HepG2 (cell line): Measurements from ENCODE around the gene DAZAP1. TPM values are rescaled to one million over a fixed set of nuclear protein-coding genes. Genes with fewer than 3 reads are reported as not detected.

Experiments
- AGO2 ChIP-seq: fragments of 200-400 bp; formaldehyde crosslinking; optimal IDR thresholded peaks from 2 replicates; pipeline ENCODE3; 2017; ENCODE audit warnings: mild to moderate bottlenecking, low read depth, low read length, moderate library complexity
- DNMT1 ChIP-seq: sonication (generic); formaldehyde crosslinking; IDR thresholded peaks from 2 replicates; pipeline ENCODE4 v1.5.1; 2020; ENCODE audit warnings: mild to moderate bottlenecking, missing genetic modification reagents
- ISX ChIP-seq: sonication (generic); formaldehyde crosslinking; conservative IDR thresholded peaks from 2 replicates; pipeline ENCODE4 v1.5.0; 2020; ENCODE audit warnings: missing genetic modification reagents
- RBFOX2 ChIP-seq: fragments of 200-400 bp; formaldehyde crosslinking; IDR thresholded peaks from 2 replicates; pipeline ENCODE4 v1.6.1; 2017; ENCODE audit warnings: low read depth, mild to moderate bottlenecking, low read length
- ZNF230 ChIP-seq: sonication (generic); formaldehyde crosslinking; IDR thresholded peaks from 2 replicates; pipeline ENCODE4 v1.4.0; 2020; ENCODE audit warnings: mild to moderate bottlenecking, missing genetic modification reagents
- ZNF251 ChIP-seq: sonication (generic); formaldehyde crosslinking; IDR thresholded peaks from 2 replicates; pipeline ENCODE4 v1.9.0; 2021; ENCODE audit warnings: mild to moderate bottlenecking, missing genetic modification reagents
- ZSCAN25 ChIP-seq: sonication (generic); formaldehyde crosslinking; IDR thresholded peaks from 2 replicates; pipeline ENCODE4 v1.8.0; 2022; ENCODE audit warnings: mild to moderate bottlenecking, missing genetic modification reagents
- polyA plus RNA-seq, 8 experiments: library from polyadenylated mRNA; depleted of rRNA in 3 of 8; stranded (reverse) in 7 of 8; unstranded in 1 of 8; fragments of >200 nt; fragmentation: Illumina TruSeq in 4 of 8; extraction: Trizol in 4 of 8; gene quantifications; 2 replicates each; pipeline versions ENCODE4 v1.2.1 to v1.2.3, GENCODE V29; 2011 to 2016; ENCODE audit warnings: low read depth in 4 of 8, missing spikeins in 1 of 8, mixed read lengths in 1 of 8; ENCODE audit not compliant: insufficient read depth in 1 of 8
- total RNA-seq, 5 experiments: library from RNA; depleted of rRNA; stranded (reverse); fragments of >200 nt; fragmentation: Illumina TruSeq; extraction: Trizol; gene quantifications; 2 replicates each; pipeline ENCODE4 v1.2.3, GENCODE V29; 2016; ENCODE audit warnings: low read depth in 1 of 5
- TF ChIP-seq, protein P1 (sequence below): sonication (generic); formaldehyde crosslinking; IDR thresholded peaks from 2 replicates; pipeline ENCODE4 v1.4.0; 2020; ENCODE audit warnings: mild to moderate bottlenecking, missing genetic modification reagents
- TF ChIP-seq, protein P2 (sequence below): sonication (generic); formaldehyde crosslinking; IDR thresholded peaks from 2 replicates; pipeline ENCODE4 v1.9.0; 2021; ENCODE audit warnings: missing genetic modification reagents, mild to moderate bottlenecking, borderline replicate concordance
- TF ChIP-seq, protein P3 (sequence below), 2 experiments: fragments of 450-650 bp in 1 of 2; sonication (generic) in 1 of 2; formaldehyde crosslinking in 1 of 2; IDR thresholded peaks; 2 replicates each; pipeline versions ENCODE4 v1.6.1 to v1.8.0; 2016 to 2022; ENCODE audit warnings: antibody characterized with exemption in 1 of 2, mild to moderate bottlenecking in 1 of 2, missing genetic modification reagents in 1 of 2
- TF ChIP-seq, protein P4 (sequence below): sonication (generic); formaldehyde crosslinking; IDR thresholded peaks from 2 replicates; pipeline ENCODE4 v1.9.0; 2022; ENCODE audit warnings: missing genetic modification reagents, mild to moderate bottlenecking, borderline replicate concordance
- TF ChIP-seq, protein P5 (sequence below), 2 experiments: sonication (generic) in 1 of 2; formaldehyde crosslinking in 1 of 2; IDR thresholded peaks; 2 replicates each; pipeline versions ENCODE4 v1.4.0 to v1.6.1; 2018 to 2020; ENCODE audit warnings: missing genetic modification reagents in 2 of 2, borderline replicate concordance in 1 of 2, low read depth in 1 of 2, mild to moderate bottlenecking in 1 of 2, missing biosample characterization in 1 of 2

The DAZAP1 gene
- total and polyA plus RNA-seq, 2 of the 13 experiments (the other 11 are each of a cell fraction or from before 2014, with no cell fraction given) = 63.3 to 79.2 TPM

DNA sequence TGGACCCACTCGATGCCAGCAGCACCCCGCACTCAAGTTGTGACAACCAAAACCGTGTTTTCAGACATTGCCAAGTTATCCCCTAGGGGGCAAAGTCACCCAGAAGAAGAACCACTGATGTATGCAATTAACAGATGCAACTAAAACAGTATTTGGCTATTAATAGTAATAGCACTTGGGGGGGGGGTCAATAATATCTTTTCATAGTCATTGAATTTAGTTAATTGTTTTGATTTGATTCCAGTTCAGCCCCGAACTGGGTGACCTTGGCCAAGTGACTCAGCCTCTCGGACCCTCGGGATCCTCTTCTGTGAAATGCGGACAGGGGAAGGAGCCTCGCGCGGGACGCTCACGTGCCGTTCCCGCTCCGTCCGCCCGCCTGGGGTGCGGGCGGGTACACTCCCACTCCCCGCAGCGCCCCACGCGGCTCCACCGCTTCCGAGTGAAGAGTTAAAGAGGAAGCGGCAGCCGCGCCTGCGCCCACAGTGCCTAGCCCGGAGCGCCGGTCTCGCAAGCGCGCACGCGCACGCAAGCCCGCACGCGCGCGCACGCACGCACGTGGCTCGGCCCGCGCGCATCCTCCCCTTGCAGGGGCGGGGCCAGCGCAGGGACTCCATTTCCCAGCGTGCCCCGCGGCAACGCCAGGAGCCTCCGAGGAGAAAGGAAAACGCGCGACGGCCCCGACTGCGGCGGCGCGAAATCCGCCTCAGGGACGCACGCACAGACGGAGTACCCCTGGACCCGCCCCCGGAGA lies 435 bp upstream of the DAZAP1 start (continued):
- TF ChIP-seq, protein P1, sequence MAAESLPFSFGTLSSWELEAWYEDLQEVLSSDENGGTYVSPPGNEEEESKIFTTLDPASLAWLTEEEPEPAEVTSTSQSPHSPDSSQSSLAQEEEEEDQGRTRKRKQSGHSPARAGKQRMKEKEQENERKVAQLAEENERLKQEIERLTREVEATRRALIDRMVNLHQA (CRISPR knock-in tag) = no peak
- TF ChIP-seq DNMT1 (CRISPR knock-in tag) (no peak), ZSCAN25 (0 out of 2 replicates have a peak, but pooled peaks have one; percentile 13), RBFOX2 (peak; percentile 86), ZNF230 (CRISPR knock-in tag) (no peak), AGO2 (no peak), ISX (no peak), ZNF251 (CRISPR knock-in tag) (no peak)
- TF ChIP-seq, protein P2, sequence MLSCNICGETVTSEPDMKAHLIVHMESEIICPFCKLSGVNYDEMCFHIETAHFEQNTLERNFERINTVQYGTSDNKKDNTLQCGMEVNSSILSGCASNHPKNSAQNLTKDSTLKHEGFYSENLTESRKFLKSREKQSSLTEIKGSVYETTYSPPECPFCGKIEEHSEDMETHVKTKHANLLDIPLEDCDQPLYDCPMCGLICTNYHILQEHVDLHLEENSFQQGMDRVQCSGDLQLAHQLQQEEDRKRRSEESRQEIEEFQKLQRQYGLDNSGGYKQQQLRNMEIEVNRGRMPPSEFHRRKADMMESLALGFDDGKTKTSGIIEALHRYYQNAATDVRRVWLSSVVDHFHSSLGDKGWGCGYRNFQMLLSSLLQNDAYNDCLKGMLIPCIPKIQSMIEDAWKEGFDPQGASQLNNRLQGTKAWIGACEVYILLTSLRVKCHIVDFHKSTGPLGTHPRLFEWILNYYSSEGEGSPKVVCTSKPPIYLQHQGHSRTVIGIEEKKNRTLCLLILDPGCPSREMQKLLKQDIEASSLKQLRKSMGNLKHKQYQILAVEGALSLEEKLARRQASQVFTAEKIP (CRISPR knock-in tag) = no peak
- TF ChIP-seq, protein P3, sequence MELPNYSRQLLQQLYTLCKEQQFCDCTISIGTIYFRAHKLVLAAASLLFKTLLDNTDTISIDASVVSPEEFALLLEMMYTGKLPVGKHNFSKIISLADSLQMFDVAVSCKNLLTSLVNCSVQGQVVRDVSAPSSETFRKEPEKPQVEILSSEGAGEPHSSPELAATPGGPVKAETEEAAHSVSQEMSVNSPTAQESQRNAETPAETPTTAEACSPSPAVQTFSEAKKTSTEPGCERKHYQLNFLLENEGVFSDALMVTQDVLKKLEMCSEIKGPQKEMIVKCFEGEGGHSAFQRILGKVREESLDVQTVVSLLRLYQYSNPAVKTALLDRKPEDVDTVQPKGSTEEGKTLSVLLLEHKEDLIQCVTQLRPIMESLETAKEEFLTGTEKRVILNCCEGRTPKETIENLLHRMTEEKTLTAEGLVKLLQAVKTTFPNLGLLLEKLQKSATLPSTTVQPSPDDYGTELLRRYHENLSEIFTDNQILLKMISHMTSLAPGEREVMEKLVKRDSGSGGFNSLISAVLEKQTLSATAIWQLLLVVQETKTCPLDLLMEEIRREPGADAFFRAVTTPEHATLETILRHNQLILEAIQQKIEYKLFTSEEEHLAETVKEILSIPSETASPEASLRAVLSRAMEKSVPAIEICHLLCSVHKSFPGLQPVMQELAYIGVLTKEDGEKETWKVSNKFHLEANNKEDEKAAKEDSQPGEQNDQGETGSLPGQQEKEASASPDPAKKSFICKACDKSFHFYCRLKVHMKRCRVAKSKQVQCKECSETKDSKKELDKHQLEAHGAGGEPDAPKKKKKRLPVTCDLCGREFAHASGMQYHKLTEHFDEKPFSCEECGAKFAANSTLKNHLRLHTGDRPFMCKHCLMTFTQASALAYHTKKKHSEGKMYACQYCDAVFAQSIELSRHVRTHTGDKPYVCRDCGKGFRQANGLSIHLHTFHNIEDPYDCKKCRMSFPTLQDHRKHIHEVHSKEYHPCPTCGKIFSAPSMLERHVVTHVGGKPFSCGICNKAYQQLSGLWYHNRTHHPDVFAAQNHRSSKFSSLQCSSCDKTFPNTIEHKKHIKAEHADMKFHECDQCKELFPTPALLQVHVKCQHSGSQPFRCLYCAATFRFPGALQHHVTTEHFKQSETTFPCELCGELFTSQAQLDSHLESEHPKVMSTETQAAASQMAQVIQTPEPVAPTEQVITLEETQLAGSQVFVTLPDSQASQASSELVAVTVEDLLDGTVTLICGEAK (IDR thresholded peaks at IDR 0.05) = no peak
- TF ChIP-seq, protein P3 (CRISPR knock-in tag; IDR thresholded peaks at IDR 0.05) = peak; percentile 17; the same call in 1 of the 2 replicates
- TF ChIP-seq, protein P4, sequence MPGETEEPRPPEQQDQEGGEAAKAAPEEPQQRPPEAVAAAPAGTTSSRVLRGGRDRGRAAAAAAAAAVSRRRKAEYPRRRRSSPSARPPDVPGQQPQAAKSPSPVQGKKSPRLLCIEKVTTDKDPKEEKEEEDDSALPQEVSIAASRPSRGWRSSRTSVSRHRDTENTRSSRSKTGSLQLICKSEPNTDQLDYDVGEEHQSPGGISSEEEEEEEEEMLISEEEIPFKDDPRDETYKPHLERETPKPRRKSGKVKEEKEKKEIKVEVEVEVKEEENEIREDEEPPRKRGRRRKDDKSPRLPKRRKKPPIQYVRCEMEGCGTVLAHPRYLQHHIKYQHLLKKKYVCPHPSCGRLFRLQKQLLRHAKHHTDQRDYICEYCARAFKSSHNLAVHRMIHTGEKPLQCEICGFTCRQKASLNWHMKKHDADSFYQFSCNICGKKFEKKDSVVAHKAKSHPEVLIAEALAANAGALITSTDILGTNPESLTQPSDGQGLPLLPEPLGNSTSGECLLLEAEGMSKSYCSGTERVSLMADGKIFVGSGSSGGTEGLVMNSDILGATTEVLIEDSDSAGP (CRISPR knock-in tag) = peak; percentile 74
- TF ChIP-seq, protein P5, sequence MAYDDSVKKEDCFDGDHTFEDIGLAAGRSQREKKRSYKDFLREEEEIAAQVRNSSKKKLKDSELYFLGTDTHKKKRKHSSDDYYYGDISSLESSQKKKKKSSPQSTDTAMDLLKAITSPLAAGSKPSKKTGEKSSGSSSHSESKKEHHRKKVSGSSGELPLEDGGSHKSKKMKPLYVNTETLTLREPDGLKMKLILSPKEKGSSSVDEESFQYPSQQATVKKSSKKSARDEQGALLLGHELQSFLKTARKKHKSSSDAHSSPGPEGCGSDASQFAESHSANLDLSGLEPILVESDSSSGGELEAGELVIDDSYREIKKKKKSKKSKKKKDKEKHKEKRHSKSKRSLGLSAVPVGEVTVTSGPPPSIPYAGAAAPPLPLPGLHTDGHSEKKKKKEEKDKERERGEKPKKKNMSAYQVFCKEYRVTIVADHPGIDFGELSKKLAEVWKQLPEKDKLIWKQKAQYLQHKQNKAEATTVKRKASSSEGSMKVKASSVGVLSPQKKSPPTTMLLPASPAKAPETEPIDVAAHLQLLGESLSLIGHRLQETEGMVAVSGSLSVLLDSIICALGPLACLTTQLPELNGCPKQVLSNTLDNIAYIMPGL (CRISPR knock-in tag; IDR thresholded peaks at IDR 0.05; ENCODE audit: borderline replicate concordance in 1 of 2, low read depth in 1 of 2) = peak; percentile 83 to 90
